HepG2 (cell line): ENCODE data around the gene MAP3K8. TPM values are rescaled to one million over a fixed set of nuclear protein-coding genes. Genes with fewer than 3 reads are reported as not detected.

Experiments
- ATAC-seq: fragments of 200-7000 bp; cut with Tn5 transposase; 3 replicates; pipeline ENCODE4 v1.9.1; 2020; ENCODE audit warnings: mild to moderate bottlenecking, moderate library complexity
- BruUV-seq: library from RNA; stranded (reverse); fragments of 400-500 nt; replicated peaks from 2 replicates; lab custom pipeline; 2021; lab: Mats Ljungman, UMichigan
- CTCF ChIA-PET: fragments of 300-600 bp; formaldehyde crosslinking; extraction: SDS; loops from one replicate; lab custom pipeline; 2021; ENCODE audit warnings: low total read pairs, inconsistent platforms, low intra/inter-chr PET ratio; lab: Yijun Ruan, JAX
- POLR2A ChIA-PET: fragments of 350-600 bp; sonication (Branson Sonifier 250); formaldehyde crosslinking; loops from one replicate; lab custom pipeline; 2020; ENCODE audit warnings: antibody characterized with exemption, inconsistent platforms; lab: Yijun Ruan, JAX
- DNase-seq: peaks from one replicate; pipeline ENCODE4 v3.0.0-alpha.2; 2015; ENCODE audit warnings: low spot score
- FAIRE-seq: peaks from 3 replicates; lab custom pipeline; 2011; peaks lifted over from hg19 to GRCh38; lab: Jason Lieb, UNC
- H2AFZ ChIP-seq: one replicate; pipeline ENCODE4 v1.6.1; 2011; ENCODE audit warnings: low read length, inconsistent platforms
- H3K27ac ChIP-seq: fragments of 300-600 bp; 3 replicates; pipeline ENCODE4 v1.8.0; 2011; ENCODE audit warnings: mixed run types, mild to moderate bottlenecking, mixed read lengths, low read length, inconsistent platforms; ENCODE audit not compliant: insufficient read depth; ENCODE audit errors: extremely low read length
- H3K27me3 ChIP-seq, 2 experiments: fragments of 200-600 bp in 1 of 2; 2 replicates in 1 of 2; 3 replicates in 1 of 2; pipeline versions ENCODE4 v1.6.0 to v1.8.0; 2011; ENCODE audit warnings: low read length in 2 of 2, mild to moderate bottlenecking in 2 of 2, moderate library complexity in 2 of 2, inconsistent platforms in 1 of 2; ENCODE audit not compliant: insufficient read depth in 2 of 2, control insufficient read depth in 1 of 2
- H3K36me3 ChIP-seq, 2 experiments: fragments of 200-600 bp in 1 of 2; replicated peaks in 1 of 2; 2 replicates in 1 of 2; 3 replicates in 1 of 2; pipeline versions ENCODE4 v1.5.1 to v1.8.0; 2011; ENCODE audit warnings: low read length in 2 of 2, inconsistent platforms in 1 of 2; ENCODE audit not compliant: insufficient read depth in 2 of 2, control insufficient read depth in 1 of 2
- H3K4me1 ChIP-seq: 2 replicates; pipeline ENCODE4 v1.5.1; 2012; ENCODE audit warnings: low read length, inconsistent platforms; ENCODE audit not compliant: insufficient read depth
- H3K4me2 ChIP-seq: 2 replicates; pipeline ENCODE4 v1.6.0; 2011; ENCODE audit warnings: low read depth, low read length, inconsistent platforms
- H3K4me3 ChIP-seq, 3 experiments: fragments of 200-600 bp in 1 of 3; sonication (generic), shearing (Covaris generic) in 1 of 3; replicated peaks in 1 of 3; 2 replicates each; pipeline ENCODE4 v1.5.1; 2011 to 2016; ENCODE audit warnings: low read length in 3 of 3, inconsistent platforms in 2 of 3, low read depth in 2 of 3, mild to moderate bottlenecking in 2 of 3, control low read depth in 1 of 3, mixed read lengths in 1 of 3; ENCODE audit not compliant: insufficient read depth in 1 of 3
- H3K79me2 ChIP-seq: one replicate; pipeline ENCODE4 v1.6.1; 2011; ENCODE audit warnings: low read length, inconsistent platforms; ENCODE audit not compliant: insufficient read depth
- H3K9ac ChIP-seq: 2 replicates; pipeline ENCODE4 v1.6.0; 2011; ENCODE audit warnings: mild to moderate bottlenecking, low read depth, low read length, inconsistent platforms; ENCODE audit not compliant: insufficient read depth
- H3K9me3 ChIP-seq: 2 replicates; pipeline ENCODE4 v1.5.1; 2012; ENCODE audit warnings: mild to moderate bottlenecking, low read length
- H4K20me1 ChIP-seq: 2 replicates; pipeline ENCODE4 v1.6.0; 2011; ENCODE audit warnings: inconsistent platforms, mild to moderate bottlenecking, low read length, moderate library complexity; ENCODE audit not compliant: insufficient read depth
- CEBPB ChIP-seq: IDR thresholded peaks from 2 replicates; pipeline ENCODE4 v1.6.1; 2011; ENCODE audit warnings: low read depth, low read length, improper control_type of control experiment, borderline replicate concordance
- IRX3 ChIP-seq: sonication (generic); formaldehyde crosslinking; IDR thresholded peaks from 2 replicates; pipeline ENCODE4 v1.8.1; 2023; ENCODE audit warnings: mild to moderate bottlenecking, low read depth, missing genetic modification reagents, borderline replicate concordance
- MAFG ChIP-seq: sonication (generic); formaldehyde crosslinking; IDR thresholded peaks from 2 replicates; pipeline ENCODE4 v1.5.1; 2020; ENCODE audit warnings: mild to moderate bottlenecking, missing genetic modification reagents
- MEIS1 ChIP-seq: sonication (generic); formaldehyde crosslinking; IDR thresholded peaks from 2 replicates; pipeline ENCODE4 v1.9.0; 2021; ENCODE audit warnings: mild to moderate bottlenecking, missing genetic modification reagents, moderate library complexity, borderline replicate concordance
- NR1H2 ChIP-seq: sonication (generic); formaldehyde crosslinking; IDR thresholded peaks from 2 replicates; pipeline ENCODE4 v1.8.1; 2022; ENCODE audit warnings: low read depth, missing genetic modification reagents, borderline replicate concordance
- ZBTB20 ChIP-seq: sonication (generic); formaldehyde crosslinking; IDR thresholded peaks from 2 replicates; pipeline ENCODE4 v1.8.1; 2023; ENCODE audit warnings: missing genetic modification reagents, low read depth, mild to moderate bottlenecking, borderline replicate concordance
- ZFP36L1 ChIP-seq: sonication (generic); formaldehyde crosslinking; IDR thresholded peaks from 2 replicates; pipeline ENCODE4 v1.8.0; 2022; ENCODE audit warnings: mild to moderate bottlenecking, missing genetic modification reagents, moderate library complexity
- ZFX ChIP-seq: sonication (generic); formaldehyde crosslinking; IDR thresholded peaks from 2 replicates; pipeline ENCODE4 v1.4.0; 2020; ENCODE audit warnings: mild to moderate bottlenecking, low read depth, missing genetic modification reagents, moderate library complexity
- ZNF326 ChIP-seq: sonication (generic); formaldehyde crosslinking; IDR thresholded peaks from 2 replicates; pipeline ENCODE4 v1.4.0; 2020; ENCODE audit warnings: missing genetic modification reagents, borderline replicate concordance
- WGBS: methylation state at CpG from one replicate; pipeline ENCODE4 v1.1.6; 2017; ENCODE audit warnings: low lambda C conversion rate; 5-methylcytosine and 5-hydroxymethylcytosine counted together
- in situ Hi-C: cut with HindIII; loops from 2 replicates; pipeline ENCODE4 v1.10.0; 2017; ENCODE audit warnings: low pct_unique_long_range_greater_than_20kb; ENCODE audit not compliant: extremely low pct_ligation_motif_present
- intact Hi-C: fragments of 100-400 bp; cut with micrococcal nuclease; formaldehyde crosslinking; loops from one replicate; pipeline ENCODE4 v1.10.0; 2022; ENCODE audit not compliant: unreplicated experiment
- polyA plus RNA-seq, 8 experiments: library from polyadenylated mRNA; depleted of rRNA in 3 of 8; stranded (reverse) in 7 of 8; unstranded in 1 of 8; fragments of >200 nt; fragmentation: Illumina TruSeq in 4 of 8; extraction: Trizol in 4 of 8; gene quantifications; 2 replicates each; pipeline versions ENCODE4 v1.2.1 to v1.2.3, GENCODE V29; 2011 to 2016; ENCODE audit warnings: low read depth in 4 of 8, missing spikeins in 1 of 8, mixed read lengths in 1 of 8; ENCODE audit not compliant: insufficient read depth in 1 of 8
- total RNA-seq, 5 experiments: library from RNA; depleted of rRNA; stranded (reverse); fragments of >200 nt; fragmentation: Illumina TruSeq; extraction: Trizol; gene quantifications; 2 replicates each; pipeline ENCODE4 v1.2.3, GENCODE V29; 2016; ENCODE audit warnings: low read depth in 1 of 5
- TF ChIP-seq, protein P1 (sequence below): sonication (generic); formaldehyde crosslinking; IDR thresholded peaks from 2 replicates; pipeline ENCODE4 v1.4.0; 2020; ENCODE audit warnings: missing genetic modification reagents
- TF ChIP-seq, protein P2 (sequence below): sonication (generic); formaldehyde crosslinking; IDR thresholded peaks from 2 replicates; pipeline ENCODE4 v1.5.0; 2020; ENCODE audit warnings: missing genetic modification reagents
- TF ChIP-seq, protein P3 (sequence below): sonication (generic); formaldehyde crosslinking; conservative IDR thresholded peaks from 2 replicates; pipeline ENCODE4 v1.4.0; 2020; ENCODE audit warnings: missing genetic modification reagents
- TF ChIP-seq, protein P4 (sequence below): sonication (generic); formaldehyde crosslinking; IDR thresholded peaks from 2 replicates; pipeline ENCODE4 v1.5.0; 2020; ENCODE audit warnings: mild to moderate bottlenecking, missing genetic modification reagents

Gene MAP3K8
- total and polyA plus RNA-seq, 2 of the 13 experiments (the other 11 are each of a cell fraction or from before 2014, with no cell fraction given), result 19.3 to 37.9 TPM

DNA sequence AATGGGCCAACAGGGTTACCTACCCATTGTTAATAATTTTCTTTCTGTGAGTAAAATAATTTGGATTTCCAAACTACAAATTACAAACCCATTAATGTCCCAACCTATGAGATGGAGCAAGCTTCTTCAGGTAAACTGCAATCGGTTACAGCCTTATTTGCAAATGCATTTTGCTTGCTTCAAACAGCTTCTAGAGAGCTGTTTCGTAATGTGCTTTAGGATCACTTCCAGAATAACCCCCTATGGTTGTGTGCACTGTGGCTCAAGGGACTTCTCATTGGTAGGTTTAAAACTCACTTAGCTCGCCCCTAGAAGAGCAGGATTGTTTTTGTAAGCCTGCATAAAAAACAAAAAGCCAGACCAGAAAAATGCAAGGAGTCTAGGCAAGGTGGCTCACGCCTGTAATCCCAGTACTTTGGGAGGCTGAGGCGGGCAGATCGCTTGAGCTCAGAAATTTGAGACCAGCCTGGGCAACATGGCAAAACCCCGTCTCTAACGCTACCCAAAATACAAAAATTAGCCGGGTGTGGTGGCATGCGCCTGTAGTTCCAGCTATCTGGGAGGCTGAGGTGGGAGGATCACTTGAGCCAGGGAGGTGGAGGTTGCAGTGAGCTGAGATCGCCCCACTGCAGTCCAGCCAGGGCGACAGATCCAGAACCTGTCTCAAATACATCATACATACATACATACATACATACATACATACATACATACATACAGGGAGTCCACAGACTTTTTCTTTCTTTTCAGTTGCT is 3.3 kb upstream of the MAP3K8 start:
- Histone ChIP-seq H3K27me3 (no peaks in the 10 kb centered on the region; a peak in 1 of 5 replicates), H3K9ac (peak overlapping the region; percentile 24; the same call in 1 of the 2 replicates), H4K20me1 (no peaks in the 10 kb centered on the region), H3K36me3 (no peaks in the 10 kb centered on the region), H3K4me2 (peak overlapping the region; percentile 76; the same call in 1 of the 2 replicates), H3K4me3 (no peak overlapping the region; a peak in 1 of 6 replicates), H3K27ac (no peak overlapping the region), H3K4me1 (peaks cover 53% of the 10 kb centered on the region), H3K79me2 (peaks cover 11% of the 10 kb centered on the region), H3K9me3 (no peaks in the 10 kb centered on the region), H2AFZ (peak overlapping the region; percentile 75)
- intact Hi-C loops (no loop called here), in situ Hi-C loops (loop anchor here (25.0 kb wide), 1 partner anchor 1507 kb away; the partner anchor contains the start of gene ARHGAP12)
- DNase-seq, result no peak
- no peak for FAIRE-seq
- ChIA-PET POLR2A (interaction anchor here (1.0 kb wide), 1 partner anchor 9 kb away, joined by 4 read pairs; no protein-coding TSS in a partner anchor), CTCF (no interaction called here)
- WGBS, result 79% methylated on average over 10 of the region's 12 CpGs
- no peak for ATAC-seq
- no TSS peak for BruUV-seq
- TF ChIP-seq MAFG (CRISPR knock-in tag), result no peak
- no peak for TF ChIP-seq ZBTB20 (CRISPR knock-in tag)
- TF ChIP-seq, protein P1, sequence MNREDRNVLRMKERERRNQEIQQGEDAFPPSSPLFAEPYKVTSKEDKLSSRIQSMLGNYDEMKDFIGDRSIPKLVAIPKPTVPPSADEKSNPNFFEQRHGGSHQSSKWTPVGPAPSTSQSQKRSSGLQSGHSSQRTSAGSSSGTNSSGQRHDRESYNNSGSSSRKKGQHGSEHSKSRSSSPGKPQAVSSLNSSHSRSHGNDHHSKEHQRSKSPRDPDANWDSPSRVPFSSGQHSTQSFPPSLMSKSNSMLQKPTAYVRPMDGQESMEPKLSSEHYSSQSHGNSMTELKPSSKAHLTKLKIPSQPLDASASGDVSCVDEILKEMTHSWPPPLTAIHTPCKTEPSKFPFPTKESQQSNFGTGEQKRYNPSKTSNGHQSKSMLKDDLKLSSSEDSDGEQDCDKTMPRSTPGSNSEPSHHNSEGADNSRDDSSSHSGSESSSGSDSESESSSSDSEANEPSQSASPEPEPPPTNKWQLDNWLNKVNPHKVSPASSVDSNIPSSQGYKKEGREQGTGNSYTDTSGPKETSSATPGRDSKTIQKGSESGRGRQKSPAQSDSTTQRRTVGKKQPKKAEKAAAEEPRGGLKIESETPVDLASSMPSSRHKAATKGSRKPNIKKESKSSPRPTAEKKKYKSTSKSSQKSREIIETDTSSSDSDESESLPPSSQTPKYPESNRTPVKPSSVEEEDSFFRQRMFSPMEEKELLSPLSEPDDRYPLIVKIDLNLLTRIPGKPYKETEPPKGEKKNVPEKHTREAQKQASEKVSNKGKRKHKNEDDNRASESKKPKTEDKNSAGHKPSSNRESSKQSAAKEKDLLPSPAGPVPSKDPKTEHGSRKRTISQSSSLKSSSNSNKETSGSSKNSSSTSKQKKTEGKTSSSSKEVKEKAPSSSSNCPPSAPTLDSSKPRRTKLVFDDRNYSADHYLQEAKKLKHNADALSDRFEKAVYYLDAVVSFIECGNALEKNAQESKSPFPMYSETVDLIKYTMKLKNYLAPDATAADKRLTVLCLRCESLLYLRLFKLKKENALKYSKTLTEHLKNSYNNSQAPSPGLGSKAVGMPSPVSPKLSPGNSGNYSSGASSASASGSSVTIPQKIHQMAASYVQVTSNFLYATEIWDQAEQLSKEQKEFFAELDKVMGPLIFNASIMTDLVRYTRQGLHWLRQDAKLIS (CRISPR knock-in tag), result no peak
- no peak for TF ChIP-seq IRX3 (CRISPR knock-in tag)
- TF ChIP-seq, protein P2, sequence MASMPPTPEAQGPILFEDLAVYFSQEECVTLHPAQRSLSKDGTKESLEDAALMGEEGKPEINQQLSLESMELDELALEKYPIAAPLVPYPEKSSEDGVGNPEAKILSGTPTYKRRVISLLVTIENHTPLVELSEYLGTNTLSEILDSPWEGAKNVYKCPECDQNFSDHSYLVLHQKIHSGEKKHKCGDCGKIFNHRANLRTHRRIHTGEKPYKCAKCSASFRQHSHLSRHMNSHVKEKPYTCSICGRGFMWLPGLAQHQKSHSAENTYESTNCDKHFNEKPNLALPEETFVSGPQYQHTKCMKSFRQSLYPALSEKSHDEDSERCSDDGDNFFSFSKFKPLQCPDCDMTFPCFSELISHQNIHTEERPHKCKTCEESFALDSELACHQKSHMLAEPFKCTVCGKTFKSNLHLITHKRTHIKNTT, result no peak
- TF ChIP-seq, protein P3, sequence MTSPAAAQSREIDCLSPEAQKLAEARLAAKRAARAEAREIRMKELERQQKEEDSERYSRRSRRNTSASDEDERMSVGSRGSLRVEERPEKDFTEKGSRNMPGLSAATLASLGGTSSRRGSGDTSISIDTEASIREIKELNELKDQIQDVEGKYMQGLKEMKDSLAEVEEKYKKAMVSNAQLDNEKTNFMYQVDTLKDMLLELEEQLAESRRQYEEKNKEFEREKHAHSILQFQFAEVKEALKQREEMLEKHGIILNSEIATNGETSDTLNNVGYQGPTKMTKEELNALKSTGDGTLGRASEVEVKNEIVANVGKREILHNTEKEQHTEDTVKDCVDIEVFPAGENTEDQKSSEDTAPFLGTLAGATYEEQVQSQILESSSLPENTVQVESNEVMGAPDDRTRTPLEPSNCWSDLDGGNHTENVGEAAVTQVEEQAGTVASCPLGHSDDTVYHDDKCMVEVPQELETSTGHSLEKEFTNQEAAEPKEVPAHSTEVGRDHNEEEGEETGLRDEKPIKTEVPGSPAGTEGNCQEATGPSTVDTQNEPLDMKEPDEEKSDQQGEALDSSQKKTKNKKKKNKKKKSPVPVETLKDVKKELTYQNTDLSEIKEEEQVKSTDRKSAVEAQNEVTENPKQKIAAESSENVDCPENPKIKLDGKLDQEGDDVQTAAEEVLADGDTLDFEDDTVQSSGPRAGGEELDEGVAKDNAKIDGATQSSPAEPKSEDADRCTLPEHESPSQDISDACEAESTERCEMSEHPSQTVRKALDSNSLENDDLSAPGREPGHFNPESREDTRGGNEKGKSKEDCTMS (CRISPR knock-in tag), result no peak
- TF ChIP-seq ZFP36L1 (CRISPR knock-in tag), result no peak
- TF ChIP-seq NR1H2 (CRISPR knock-in tag), result no peak
- TF ChIP-seq CEBPB, result 0 out of 2 replicates have a peak, but pooled peaks have one; percentile 16
- TF ChIP-seq, protein P4, sequence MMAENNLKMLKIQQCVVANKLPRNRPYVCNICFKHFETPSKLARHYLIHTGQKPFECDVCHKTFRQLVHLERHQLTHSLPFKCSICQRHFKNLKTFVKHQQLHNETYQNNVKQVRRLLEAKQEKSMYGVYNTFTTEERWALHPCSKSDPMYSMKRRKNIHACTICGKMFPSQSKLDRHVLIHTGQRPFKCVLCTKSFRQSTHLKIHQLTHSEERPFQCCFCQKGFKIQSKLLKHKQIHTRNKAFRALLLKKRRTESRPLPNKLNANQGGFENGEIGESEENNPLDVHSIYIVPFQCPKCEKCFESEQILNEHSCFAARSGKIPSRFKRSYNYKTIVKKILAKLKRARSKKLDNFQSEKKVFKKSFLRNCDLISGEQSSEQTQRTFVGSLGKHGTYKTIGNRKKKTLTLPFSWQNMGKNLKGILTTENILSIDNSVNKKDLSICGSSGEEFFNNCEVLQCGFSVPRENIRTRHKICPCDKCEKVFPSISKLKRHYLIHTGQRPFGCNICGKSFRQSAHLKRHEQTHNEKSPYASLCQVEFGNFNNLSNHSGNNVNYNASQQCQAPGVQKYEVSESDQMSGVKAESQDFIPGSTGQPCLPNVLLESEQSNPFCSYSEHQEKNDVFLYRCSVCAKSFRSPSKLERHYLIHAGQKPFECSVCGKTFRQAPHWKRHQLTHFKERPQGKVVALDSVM (CRISPR knock-in tag), result peak; percentile 76
- no peak for TF ChIP-seq ZNF326 (CRISPR knock-in tag)
- no peak for TF ChIP-seq MEIS1 (CRISPR knock-in tag)
- TF ChIP-seq ZFX (CRISPR knock-in tag), result no peak
